ENCODE results near the gene CMTR1. TPM values are rescaled to one million over a fixed set of nuclear protein-coding genes. Genes with fewer than 3 reads are reported as not detected.

Gene CMTR1
- total and polyA plus RNA-seq, 4 donors, result 4.7 to 25.5 (median 18.8) TPM

- Histone ChIP-seq H3K4me3 (ENCODE audit: low read depth in 1 of 3, low read length in 3 of 3) (peak within 1 kb of the TSS; percentile 57 to 88 (median 88)), H3K27me3 (ENCODE audit: control insufficient read depth in 4 of 4, insufficient read depth in 4 of 4, low read length in 3 of 4) (no peaks in the 10 kb centered on the region), H3K36me3 (ENCODE audit: control insufficient read depth in 4 of 4, insufficient read depth in 3 of 4, low read depth in 1 of 4, low read length in 3 of 4) (no peaks in the 10 kb centered on the region), H3K27ac (ENCODE audit: low read depth in 1 of 2, low read length in 2 of 2) (no peak within 1 kb of the TSS), H3K9ac (ENCODE audit: low read depth in 1 of 2, low read length in 2 of 2) (peak within 1 kb of the TSS; percentile 76 to 78), H3K4me1 (ENCODE audit: control insufficient read depth in 4 of 4, insufficient read depth in 4 of 4, low read length in 3 of 4) (peaks cover 0 to 12% (median 5%) of the 10 kb centered on the region in 4 donors), H3K9me3 (ENCODE audit: control insufficient read depth in 4 of 4, low read length in 3 of 4) (no peaks in the 10 kb centered on the region)
- peak; percentile 94 for DNase-seq (ENCODE audit: low spot score)
- TF ChIP-seq REST (IDR thresholded peaks at IDR 0.05), result peak; percentile 27
- no peak for TF ChIP-seq FOXA1 (IDR thresholded peaks at IDR 0.05)
- TF ChIP-seq EGR1 (IDR thresholded peaks at IDR 0.05; ENCODE audit: low read depth in 2 of 2), result no peak
- no peak for TF ChIP-seq HNF4A (conservative IDR thresholded peaks at IDR 0.05)
- TF ChIP-seq TAF1 (conservative IDR thresholded peaks at IDR 0.05), result no peak
- TF ChIP-seq RXRA (IDR thresholded peaks at IDR 0.05), result no peak
- peak; percentile 100 for TF ChIP-seq YY1 (IDR thresholded peaks at IDR 0.05)
- no peak for TF ChIP-seq NR2F2 (IDR thresholded peaks at IDR 0.05)
- TF ChIP-seq, protein P1, sequence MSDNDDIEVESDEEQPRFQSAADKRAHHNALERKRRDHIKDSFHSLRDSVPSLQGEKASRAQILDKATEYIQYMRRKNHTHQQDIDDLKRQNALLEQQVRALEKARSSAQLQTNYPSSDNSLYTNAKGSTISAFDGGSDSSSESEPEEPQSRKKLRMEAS (IDR thresholded peaks at IDR 0.05), result no peak
- TF ChIP-seq, protein P2, sequence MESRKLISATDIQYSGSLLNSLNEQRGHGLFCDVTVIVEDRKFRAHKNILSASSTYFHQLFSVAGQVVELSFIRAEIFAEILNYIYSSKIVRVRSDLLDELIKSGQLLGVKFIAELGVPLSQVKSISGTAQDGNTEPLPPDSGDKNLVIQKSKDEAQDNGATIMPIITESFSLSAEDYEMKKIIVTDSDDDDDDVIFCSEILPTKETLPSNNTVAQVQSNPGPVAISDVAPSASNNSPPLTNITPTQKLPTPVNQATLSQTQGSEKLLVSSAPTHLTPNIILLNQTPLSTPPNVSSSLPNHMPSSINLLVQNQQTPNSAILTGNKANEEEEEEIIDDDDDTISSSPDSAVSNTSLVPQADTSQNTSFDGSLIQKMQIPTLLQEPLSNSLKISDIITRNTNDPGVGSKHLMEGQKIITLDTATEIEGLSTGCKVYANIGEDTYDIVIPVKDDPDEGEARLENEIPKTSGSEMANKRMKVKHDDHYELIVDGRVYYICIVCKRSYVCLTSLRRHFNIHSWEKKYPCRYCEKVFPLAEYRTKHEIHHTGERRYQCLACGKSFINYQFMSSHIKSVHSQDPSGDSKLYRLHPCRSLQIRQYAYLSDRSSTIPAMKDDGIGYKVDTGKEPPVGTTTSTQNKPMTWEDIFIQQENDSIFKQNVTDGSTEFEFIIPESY (IDR thresholded peaks at IDR 0.05), result no peak
- no peak for TF ChIP-seq ATF3 (IDR thresholded peaks at IDR 0.05)
- TF ChIP-seq SP1 (IDR thresholded peaks at IDR 0.05), result peak; percentile 16
- TF ChIP-seq FOXA2 (IDR thresholded peaks at IDR 0.05), result no peak
- TF ChIP-seq JUND (IDR thresholded peaks at IDR 0.05), result no peak
- TF ChIP-seq, protein P3, sequence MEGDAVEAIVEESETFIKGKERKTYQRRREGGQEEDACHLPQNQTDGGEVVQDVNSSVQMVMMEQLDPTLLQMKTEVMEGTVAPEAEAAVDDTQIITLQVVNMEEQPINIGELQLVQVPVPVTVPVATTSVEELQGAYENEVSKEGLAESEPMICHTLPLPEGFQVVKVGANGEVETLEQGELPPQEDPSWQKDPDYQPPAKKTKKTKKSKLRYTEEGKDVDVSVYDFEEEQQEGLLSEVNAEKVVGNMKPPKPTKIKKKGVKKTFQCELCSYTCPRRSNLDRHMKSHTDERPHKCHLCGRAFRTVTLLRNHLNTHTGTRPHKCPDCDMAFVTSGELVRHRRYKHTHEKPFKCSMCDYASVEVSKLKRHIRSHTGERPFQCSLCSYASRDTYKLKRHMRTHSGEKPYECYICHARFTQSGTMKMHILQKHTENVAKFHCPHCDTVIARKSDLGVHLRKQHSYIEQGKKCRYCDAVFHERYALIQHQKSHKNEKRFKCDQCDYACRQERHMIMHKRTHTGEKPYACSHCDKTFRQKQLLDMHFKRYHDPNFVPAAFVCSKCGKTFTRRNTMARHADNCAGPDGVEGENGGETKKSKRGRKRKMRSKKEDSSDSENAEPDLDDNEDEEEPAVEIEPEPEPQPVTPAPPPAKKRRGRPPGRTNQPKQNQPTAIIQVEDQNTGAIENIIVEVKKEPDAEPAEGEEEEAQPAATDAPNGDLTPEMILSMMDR (IDR thresholded peaks at IDR 0.05; ENCODE audit: low read depth, low read length, missing input control), result no peak
- TF ChIP-seq HNF4G (IDR thresholded peaks at IDR 0.05), result no peak
- WGBS, result 1% methylated on average over 38 of the region's 38 CpGs
Measured at GRCh38 chr6:37499433-37500293, 66.6 kb downstream of the CMTR1 start, which contains the start of gene CCDC167. TSS of gene CCDC167 (minus strand) at chr6:37499893. CDS start at chr6:37499863, 30 bp downstream.
